Right lobe of liver (tissue), 6 donors: ENCODE results near the gene MAB21L2. TPM values are rescaled to one million over a fixed set of nuclear protein-coding genes. Genes with fewer than 3 reads are reported as not detected.

Experiments
- ATAC-seq, 4 donors: fragments of 200-7000 bp; cut with Tn5 transposase; one replicate each; pipeline ENCODE4 v1.9.1; 2020; ENCODE audit warnings: mild to moderate bottlenecking in 4 of 4, moderate library complexity in 4 of 4
- DNase-seq, 3 donors: peaks; one replicate each; pipeline ENCODE4 v3.0.0-alpha.2; 2020
- H3K27ac ChIP-seq, 3 donors: fragments of 200-600 bp; one replicate each; pipeline ENCODE4 v1.8.0; 2022
- H3K27me3 ChIP-seq, 2 donors: fragments of 200-600 bp; one replicate each; pipeline ENCODE4 v1.8.0; 2022
- H3K36me3 ChIP-seq, 4 donors: fragments of 200-600 bp; sonication (generic) in 1 of 4; one replicate each; pipeline versions ENCODE4 v1.5.1 to v1.8.0; 2017 to 2022; ENCODE audit warnings: control low read depth in 1 of 4
- H3K4me1 ChIP-seq, 4 donors: fragments of 200-600 bp; sonication (generic) in 1 of 4; one replicate each; pipeline versions ENCODE4 v1.5.1 to v1.8.0; 2017 to 2022; ENCODE audit warnings: control low read depth in 1 of 4
- H3K4me3 ChIP-seq, 3 donors: fragments of 200-600 bp; one replicate each; pipeline ENCODE4 v1.8.0; 2022
- H3K9me3 ChIP-seq, 4 donors: fragments of 200-600 bp; sonication (generic) in 1 of 4; one replicate each; pipeline versions ENCODE4 v1.5.1 to v1.8.0; 2017 to 2022; ENCODE audit warnings: control low read depth in 1 of 4
- POLR2A ChIP-seq: fragments of 450-650 bp; IDR thresholded peaks from one replicate; pipeline ENCODE4 v1.6.1; 2017; ENCODE audit warnings: antibody characterized with exemption, mild to moderate bottlenecking
- WGBS: methylation state at CpG from one replicate; pipeline ENCODE4 v1.1.6; 2018; ENCODE audit warnings: low coverage, low lambda C conversion rate; ENCODE audit not compliant: insufficient coverage; ENCODE audit errors: missing lambda C conversion rate; 5-methylcytosine and 5-hydroxymethylcytosine counted together
- intact Hi-C, 2 donors: fragments of 100-400 bp; cut with DNase I; formaldehyde crosslinking; loops; one replicate each; pipeline versions ENCODE4 v1.11.2 to v1.14.1; 2022
- total RNA-seq, 6 experiments: library from RNA; depleted of rRNA in 2 of 6; stranded (reverse); fragments of >200 nt in 2 of 6; fragmentation: NEBNext Ultra II Directional in 3 of 6; extraction: Animal tissue kit (Norgen Biotek cat#: 25700) in 3 of 6; gene quantifications; one replicate each; pipeline versions ENCODE4 v1.1.0 to v1.2.4, GENCODE V29; 2016 to 2023
- TF ChIP-seq, protein P1 (sequence below), 4 donors: fragments of 200-600 bp in 3 of 4; fragments of 450-650 bp in 1 of 4; IDR thresholded peaks; one replicate each; pipeline versions ENCODE4 v1.5.1 to v1.8.0; 2016 to 2022; ENCODE audit warnings: antibody characterized with exemption in 4 of 4, mild to moderate bottlenecking in 2 of 4
- donor health status: DM: no; HTN: yes; CAD: no.
- donor health status: DM: no; HTN: no; CAD: no.
- donor health status: DM: no; HTN: no; CAD: no.
- donor health status: DM: no; HTN: yes; CAD: no.
- donor health status: DM: no; HTN: yes; CAD: no.

Gene MAB21L2
- total RNA-seq, 6 experiments from 2014 or later = 0.06 to 0.70 (median 0.31) TPM; not detected in 1

- no peaks in the 10 kb centered on the region for H3K9me3 ChIP-seq
- WGBS = 74% methylated on average over 8 of the region's 13 CpGs
- DNase-seq = peak in 1 of 3 donors; percentile 32
- intact Hi-C loops = no loop called here
- TF ChIP-seq POLR2A = no peak
- TF ChIP-seq, protein P1, sequence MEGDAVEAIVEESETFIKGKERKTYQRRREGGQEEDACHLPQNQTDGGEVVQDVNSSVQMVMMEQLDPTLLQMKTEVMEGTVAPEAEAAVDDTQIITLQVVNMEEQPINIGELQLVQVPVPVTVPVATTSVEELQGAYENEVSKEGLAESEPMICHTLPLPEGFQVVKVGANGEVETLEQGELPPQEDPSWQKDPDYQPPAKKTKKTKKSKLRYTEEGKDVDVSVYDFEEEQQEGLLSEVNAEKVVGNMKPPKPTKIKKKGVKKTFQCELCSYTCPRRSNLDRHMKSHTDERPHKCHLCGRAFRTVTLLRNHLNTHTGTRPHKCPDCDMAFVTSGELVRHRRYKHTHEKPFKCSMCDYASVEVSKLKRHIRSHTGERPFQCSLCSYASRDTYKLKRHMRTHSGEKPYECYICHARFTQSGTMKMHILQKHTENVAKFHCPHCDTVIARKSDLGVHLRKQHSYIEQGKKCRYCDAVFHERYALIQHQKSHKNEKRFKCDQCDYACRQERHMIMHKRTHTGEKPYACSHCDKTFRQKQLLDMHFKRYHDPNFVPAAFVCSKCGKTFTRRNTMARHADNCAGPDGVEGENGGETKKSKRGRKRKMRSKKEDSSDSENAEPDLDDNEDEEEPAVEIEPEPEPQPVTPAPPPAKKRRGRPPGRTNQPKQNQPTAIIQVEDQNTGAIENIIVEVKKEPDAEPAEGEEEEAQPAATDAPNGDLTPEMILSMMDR (IDR thresholded peaks at IDR 0.05) = no peak
- ATAC-seq = peak in 3 of 4 donors; percentile 15 to 52 (median 36)
- no peak overlapping the region for H3K27ac ChIP-seq
- H3K27me3 ChIP-seq = no peaks in the 10 kb centered on the region
- no peaks in the 10 kb centered on the region for H3K36me3 ChIP-seq
- peaks cover 0 to 8% (median 0%) of the 10 kb centered on the region in 4 donors for H3K4me1 ChIP-seq
- H3K4me3 ChIP-seq = peak overlapping the region in 2 of 3 donors; percentile 43 to 65
Measured at GRCh38 chr4:150581641-150582051, 305 bp upstream of the MAB21L2 start.

DNA sequence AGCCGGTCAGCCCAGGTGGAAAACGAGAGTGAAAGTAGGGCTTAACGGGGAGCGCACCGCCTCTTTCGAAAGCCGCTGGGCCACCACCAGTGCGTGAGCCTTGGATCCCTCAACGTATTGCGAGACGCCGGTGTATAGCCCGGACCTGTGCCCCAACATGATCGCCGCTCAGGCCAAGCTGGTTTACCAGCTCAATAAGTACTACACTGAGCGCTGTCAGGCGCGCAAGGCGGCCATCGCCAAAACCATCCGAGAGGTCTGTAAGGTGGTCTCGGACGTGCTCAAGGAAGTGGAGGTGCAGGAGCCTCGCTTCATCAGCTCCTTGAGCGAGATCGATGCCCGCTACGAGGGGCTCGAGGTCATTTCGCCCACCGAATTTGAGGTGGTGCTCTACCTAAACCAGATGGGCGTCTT lies 929 bp downstream of the MAB21L2 start:
- no peaks in the 10 kb centered on the region for H3K36me3 ChIP-seq
- intact Hi-C loops = no loop called here
- H3K27me3 ChIP-seq = no peaks in the 10 kb centered on the region
- H3K4me3 ChIP-seq = peak overlapping the region; percentile 43 to 65 (median 60)
- DNase-seq (peak; percentile 51 to 59 (median 57)), ATAC-seq (peak; percentile 50 to 72 (median 66))
- peak overlapping the region; percentile 24 to 31 (median 30) for H3K27ac ChIP-seq
- no peaks in the 10 kb centered on the region for H3K9me3 ChIP-seq
- TF ChIP-seq, protein P1 (IDR thresholded peaks at IDR 0.05) = no peak
- no peak for TF ChIP-seq POLR2A
- H3K4me1 ChIP-seq = peaks cover 0 to 8% (median 0%) of the 10 kb centered on the region in 4 donors
- WGBS = 22% methylated on average over 17 of the region's 32 CpGs

- WGBS = 44% methylated on average over 14 of the region's 66 CpGs
- intact Hi-C loops = no loop called here
- peak overlapping the region; percentile 43 to 65 (median 60) for H3K4me3 ChIP-seq
- peak overlapping the region; percentile 29 to 31 (median 30) for H3K27ac ChIP-seq
- peaks cover 0 to 5% (median 0%) of the 10 kb centered on the region in 4 donors for H3K4me1 ChIP-seq
- peak; percentile 48 for TF ChIP-seq POLR2A
- TF ChIP-seq, protein P1 (IDR thresholded peaks at IDR 0.05) = peak in 1 of 4 donors; percentile 30
- ATAC-seq (peak; percentile 74 to 86 (median 83)), DNase-seq (peak; percentile 82 to 84 (median 83))
- no peaks in the 10 kb centered on the region for H3K9me3 ChIP-seq
- H3K36me3 ChIP-seq = no peaks in the 10 kb centered on the region
- H3K27me3 ChIP-seq = no peaks in the 10 kb centered on the region
Measured at GRCh38 chr4:150583287-150584110, 1.5 kb downstream of the MAB21L2 start.

GRCh38 chr4:150584111-150584915 lies 2.4 kb downstream of the MAB21L2 start:
- no peak for DNase-seq
- H3K4me3 ChIP-seq = peak overlapping the region; percentile 43 to 65 (median 60)
- WGBS = 37% methylated on average over 11 of the region's 11 CpGs
- ATAC-seq = no peak
- no peaks in the 10 kb centered on the region for H3K4me1 ChIP-seq
- no peak for TF ChIP-seq POLR2A
- TF ChIP-seq, protein P1 (IDR thresholded peaks at IDR 0.05) = no peak
- H3K27ac ChIP-seq = peak overlapping the region; percentile 29 to 31 (median 30)
- H3K27me3 ChIP-seq = no peaks in the 10 kb centered on the region
- H3K9me3 ChIP-seq = no peaks in the 10 kb centered on the region
- H3K36me3 ChIP-seq = no peaks in the 10 kb centered on the region
- intact Hi-C loops = no loop called here
